IMR-90 (cell line): ENCODE results near the gene CHRNB1. TPM values are rescaled to one million over a fixed set of nuclear protein-coding genes. Genes with fewer than 3 reads are reported as not detected.

Experiments used
- ATAC-seq: fragments of 200-7000 bp; cut with Tn5 transposase; 2 replicates; pipeline ENCODE4 v1.9.1; 2020; ENCODE audit warnings: low read depth, mild to moderate bottlenecking, moderate library complexity
- BruUV-seq: library from RNA; stranded (reverse); fragments of 400-500 nt; replicated peaks from 2 replicates; lab custom pipeline; 2021; lab: Mats Ljungman, UMichigan
- CTCF ChIA-PET: fragments of 300-600 bp; formaldehyde crosslinking; extraction: SDS; loops from one replicate; lab custom pipeline; 2021; ENCODE audit warnings: antibody characterized with exemption; lab: Yijun Ruan, JAX
- POLR2A ChIA-PET: fragments of 300-600 bp; sonication (Branson Sonifier 250); formaldehyde crosslinking; loops from one replicate; lab custom pipeline; 2022; ENCODE audit warnings: antibody characterized with exemption; ENCODE audit not compliant: unreplicated experiment; lab: Charles Lee
- DNase-seq: peaks from one replicate; pipeline ENCODE4 v3.0.0; 2013
- H2AFZ ChIP-seq: replicated peaks from 2 replicates; pipeline ENCODE3; 2013; ENCODE audit warnings: low read length, mild to moderate bottlenecking; ENCODE audit not compliant: poor library complexity
- H2AK5ac ChIP-seq: 2 replicates; pipeline ENCODE4 v1.6.1; 2013; ENCODE audit warnings: low read depth, low read length, inconsistent platforms
- H2AK9ac ChIP-seq: replicated peaks from 2 replicates; pipeline ENCODE3; 2013; ENCODE audit warnings: mild to moderate bottlenecking, low read depth, low read length, moderate library complexity; ENCODE audit not compliant: poor library complexity
- H2BK120ac ChIP-seq: 2 replicates; pipeline ENCODE4 v1.6.1; 2013; ENCODE audit warnings: low read depth, low read length, inconsistent platforms
- H2BK15ac ChIP-seq: 3 replicates; pipeline ENCODE4 v1.6.1; 2013; ENCODE audit warnings: low read depth, low read length, inconsistent platforms
- H2BK20ac ChIP-seq: 2 replicates; pipeline ENCODE4 v1.6.1; 2013; ENCODE audit warnings: low read depth, mild to moderate bottlenecking, inconsistent platforms, low read length, moderate library complexity
- H2BK5ac ChIP-seq: 2 replicates; pipeline ENCODE4 v1.6.1; 2013; ENCODE audit warnings: mild to moderate bottlenecking, low read depth, low read length, inconsistent platforms; ENCODE audit not compliant: poor library complexity, severe bottlenecking
- H3K14ac ChIP-seq: replicated peaks from 2 replicates; pipeline ENCODE4 v1.6.1; 2013; ENCODE audit warnings: low read depth, low read length, inconsistent platforms
- H3K18ac ChIP-seq: 2 replicates; pipeline ENCODE4 v1.6.1; 2013; ENCODE audit warnings: low read depth, low read length, control low read depth
- H3K23ac ChIP-seq: 2 replicates; pipeline ENCODE4 v1.6.1; 2013; ENCODE audit warnings: low read depth, low read length, inconsistent platforms
- H3K27ac ChIP-seq: 2 replicates; pipeline ENCODE4 v1.5.1; 2013; ENCODE audit warnings: mild to moderate bottlenecking, control low read depth, low read length; ENCODE audit not compliant: insufficient read depth
- H3K27me3 ChIP-seq: 2 replicates; pipeline ENCODE4 v1.6.1; 2013; ENCODE audit warnings: low read length; ENCODE audit not compliant: control insufficient read depth, insufficient read depth
- H3K36me3 ChIP-seq: 2 replicates; pipeline ENCODE4 v1.6.1; 2013; ENCODE audit warnings: low read length, mixed read lengths; ENCODE audit not compliant: control insufficient read depth, insufficient read depth
- H3K4ac ChIP-seq: 2 replicates; pipeline ENCODE4 v1.6.1; 2013; ENCODE audit warnings: low read depth, low read length, inconsistent platforms
- H3K4me1 ChIP-seq: 2 replicates; pipeline ENCODE4 v1.6.1; 2013; ENCODE audit warnings: low read length, mixed read lengths; ENCODE audit not compliant: control insufficient read depth, insufficient read depth
- H3K4me2 ChIP-seq: 2 replicates; pipeline ENCODE4 v1.6.1; 2013; ENCODE audit warnings: low read depth, mild to moderate bottlenecking, control low read depth, low read length, moderate library complexity
- H3K4me3 ChIP-seq: 2 replicates; pipeline ENCODE4 v1.5.1; 2013; ENCODE audit warnings: low read depth, mild to moderate bottlenecking, control low read depth, low read length, moderate library complexity; ENCODE audit not compliant: insufficient read depth
- H3K56ac ChIP-seq: 2 replicates; pipeline ENCODE4 v1.6.1; 2013; ENCODE audit warnings: low read length, inconsistent platforms; ENCODE audit not compliant: insufficient read depth; ENCODE audit errors: extremely low read depth
- H3K79me1 ChIP-seq, 2 experiments: 2 replicates each; pipeline ENCODE4 v1.6.1; 2013; ENCODE audit warnings: low read length in 2 of 2, inconsistent platforms in 1 of 2, low read depth in 1 of 2
- H3K9ac ChIP-seq: 2 replicates; pipeline ENCODE4 v1.6.1; 2013; ENCODE audit warnings: low read depth, low read length, control low read depth
- H3K9me1 ChIP-seq: 2 replicates; pipeline ENCODE4 v1.6.1; 2013; ENCODE audit warnings: low read length, inconsistent platforms; ENCODE audit not compliant: insufficient read depth
- H3K9me3 ChIP-seq: 2 replicates; pipeline ENCODE4 v1.6.1; 2013; ENCODE audit warnings: low read length; ENCODE audit not compliant: control insufficient read depth, insufficient read depth
- H4K20me1 ChIP-seq: 2 replicates; pipeline ENCODE4 v1.6.1; 2013; ENCODE audit warnings: low read length, inconsistent platforms; ENCODE audit not compliant: insufficient read depth
- H4K5ac ChIP-seq: 2 replicates; pipeline ENCODE4 v1.6.1; 2013; ENCODE audit warnings: mild to moderate bottlenecking, low read depth, low read length, control low read depth
- H4K8ac ChIP-seq, 2 experiments: 2 replicates each; pipeline ENCODE4 v1.6.1; 2013; ENCODE audit warnings: low read depth in 2 of 2, low read length in 2 of 2, control low read depth in 1 of 2, inconsistent platforms in 1 of 2
- H4K91ac ChIP-seq: 2 replicates; pipeline ENCODE4 v1.6.1; 2013; ENCODE audit warnings: low read depth, low read length, inconsistent platforms; ENCODE audit not compliant: insufficient read depth
- BHLHE40 ChIP-seq: fragments of 150-350 bp; IDR thresholded peaks from 2 replicates; pipeline ENCODE4 v1.6.1; 2016; ENCODE audit warnings: mild to moderate bottlenecking, low read depth, low read length
- CTCF ChIP-seq: conservative IDR thresholded peaks from 2 replicates; pipeline ENCODE4 v1.5.1; 2012; ENCODE audit warnings: mild to moderate bottlenecking, low read depth, low read length, improper control_type of control experiment
- MAFK ChIP-seq: IDR thresholded peaks from 2 replicates; pipeline ENCODE4 v1.6.1; 2012; ENCODE audit warnings: low read depth, low read length, improper control_type of control experiment
- MXI1 ChIP-seq: IDR thresholded peaks from 2 replicates; pipeline ENCODE4 v1.6.1; 2012; ENCODE audit warnings: low read depth, mild to moderate bottlenecking, low read length, moderate library complexity, borderline replicate concordance
- RAD21 ChIP-seq: IDR thresholded peaks from 2 replicates; pipeline ENCODE4 v1.6.1; 2012; ENCODE audit warnings: low read length, improper control_type of control experiment
- RCOR1 ChIP-seq: IDR thresholded peaks from 2 replicates; pipeline ENCODE4 v1.6.1; 2012; ENCODE audit warnings: mild to moderate bottlenecking, low read length, improper control_type of control experiment; ENCODE audit not compliant: insufficient replicate concordance
- SMC3 ChIP-seq: fragments of 150-350 bp; IDR thresholded peaks from 2 replicates; pipeline ENCODE4 v1.6.1; 2016; ENCODE audit warnings: low read depth, mild to moderate bottlenecking, antibody characterized with exemption, low read length, moderate library complexity
- USF2 ChIP-seq: fragments of 150-350 bp; IDR thresholded peaks from 2 replicates; pipeline ENCODE4 v1.6.1; 2017; ENCODE audit warnings: mild to moderate bottlenecking, antibody characterized with exemption, low read length, low read depth
- WGBS, 2 experiments: methylation state at CpG; one replicate each; pipeline versions ENCODE4 v1.1.5 to v1.1.7; 2013; ENCODE audit warnings: missing lambda C conversion rate in 2 of 2; ENCODE audit not compliant: insufficient read length in 1 of 2; ENCODE audit errors: extremely low coverage in 2 of 2; 5-methylcytosine and 5-hydroxymethylcytosine counted together
- dilution Hi-C: fragments of 300-500 bp; cut with HindIII; formaldehyde crosslinking; loops from one replicate; pipeline ENCODE4 v1.14.3; 2018; ENCODE audit warnings: low sequenced_read_pairs; ENCODE audit not compliant: unreplicated experiment
- in situ Hi-C: fragments of 300-500 bp; cut with MboI; formaldehyde crosslinking; loops from 3 replicates; pipeline ENCODE4 v1.14.3; 2019; ENCODE audit warnings: low sequenced_read_pairs, inconsistent platforms, mixed read lengths
- intact Hi-C: fragments of 100-400 bp; cut with micrococcal nuclease; formaldehyde crosslinking; loops from 2 replicates; pipeline ENCODE4 v1.10.0; 2022
- polyA plus RNA-seq, 3 experiments: library from polyadenylated mRNA; depleted of rRNA; stranded (reverse); fragments of >200 nt; gene quantifications; 2 replicates each; pipeline ENCODE4 v1.2.3, GENCODE V29; 2012; ENCODE audit warnings: low replicate concordance in 1 of 3
- total RNA-seq: library from RNA; depleted of rRNA; stranded (reverse); fragments of >200 nt; gene quantifications from 2 replicates; pipeline ENCODE4 v1.2.3, GENCODE V29; 2012

CHRNB1 gene
- total and polyA plus RNA-seq, 2 of the 4 experiments (the other 2 are of a cell fraction), result 4.3 to 6.0 TPM

- H3K18ac ChIP-seq, result no peak overlapping the region
- no peaks in the 10 kb centered on the region for H3K27me3 ChIP-seq
- DNase-seq (no peak), ATAC-seq (no peak)
- TF ChIP-seq RCOR1 (no peak), CTCF (no peak), RAD21 (no peak), SMC3 (no peak), MXI1 (no peak), BHLHE40 (no peak), MAFK (no peak), USF2 (no peak)
- H3K4me2 ChIP-seq, result no peak overlapping the region
- H3K56ac ChIP-seq, result no peak overlapping the region
- no TSS peak for BruUV-seq
- H3K4ac ChIP-seq, result no peak overlapping the region
- dilution Hi-C loops, result no loop called here
- H3K9ac ChIP-seq, result no peak overlapping the region
- H2AK5ac ChIP-seq, result no peak overlapping the region
- H3K79me1 ChIP-seq, result peaks cover 38 to 50% of the 10 kb centered on the region in 2 experiments
- H3K9me3 ChIP-seq, result no peaks in the 10 kb centered on the region
- no peak overlapping the region for H2BK20ac ChIP-seq
- H3K4me1 ChIP-seq, result no peaks in the 10 kb centered on the region
- H3K9me1 ChIP-seq, result peaks cover 5% of the 10 kb centered on the region; the same call in 1 of the 2 replicates
- no peak overlapping the region for H2AK9ac ChIP-seq
- H4K91ac ChIP-seq, result no peak overlapping the region
- H4K8ac ChIP-seq, result no peak overlapping the region
- H4K5ac ChIP-seq, result no peak overlapping the region
- no peak overlapping the region for H2BK15ac ChIP-seq
- POLR2A ChIA-PET, result no interaction called here
- CTCF ChIA-PET, result no interaction called here
- peaks cover 76% of the 10 kb centered on the region for H3K36me3 ChIP-seq
- H2BK120ac ChIP-seq, result no peak overlapping the region
- WGBS, 2 experiments, result 91% methylated on average over 7 of the region's 14 CpGs; no CpG with 5 or more reads in 1 of the 2 experiments
- intact Hi-C loops, result no loop called here
- H3K14ac ChIP-seq, result no peak overlapping the region
- in situ Hi-C loops, result no loop called here
- H4K20me1 ChIP-seq, result peaks cover 9% of the 10 kb centered on the region; the same call in 1 of the 2 replicates
- H2BK5ac ChIP-seq, result no peak overlapping the region
- no peak overlapping the region for H3K23ac ChIP-seq
- no peak overlapping the region for H3K4me3 ChIP-seq
- H2AFZ ChIP-seq, result no peak overlapping the region
- no peak overlapping the region for H3K27ac ChIP-seq
These were observed 56.9 kb downstream of the CHRNB1 start for GRCh38 chr17:7501729-7502128.
